Neural cell (in vitro differentiated cells): ENCODE data around the gene RUBCN.

Experiments used
- EP300 ChIP-seq: fragments of 450-650 bp; conservative IDR thresholded peaks from 2 replicates; pipeline ENCODE4 v1.6.1; 2014; ENCODE audit warnings: antibody characterized with exemption, mild to moderate bottlenecking, moderate library complexity; ENCODE audit not compliant: poor library complexity, severe bottlenecking
- EZH2 ChIP-seq: fragments of 200-600, 300-800 bp; shearing (Covaris generic), sonication (generic); IDR thresholded peaks from 2 replicates; pipeline ENCODE4 v1.6.1; 2014; ENCODE audit warnings: antibody characterized with exemption, low read length, borderline replicate concordance, mild to moderate bottlenecking; ENCODE audit not compliant: insufficient read depth, poor library complexity, severe bottlenecking
- POLR2AphosphoS5 ChIP-seq: IDR thresholded peaks from 2 replicates; pipeline ENCODE4 v1.6.1; 2012
- RAD21 ChIP-seq: fragments of 450-650 bp; conservative IDR thresholded peaks from 2 replicates; pipeline ENCODE4 v1.6.1; 2014; ENCODE audit warnings: antibody characterized with exemption, mild to moderate bottlenecking, moderate library complexity
- SMC3 ChIP-seq: fragments of 450-650 bp; conservative IDR thresholded peaks from 2 replicates; pipeline ENCODE4 v1.6.1; 2014; ENCODE audit warnings: antibody characterized with exemption, mild to moderate bottlenecking, moderate library complexity; ENCODE audit not compliant: poor library complexity
- TAF1 ChIP-seq: IDR thresholded peaks from 2 replicates; pipeline ENCODE4 v1.6.1; 2012; ENCODE audit warnings: low read depth
- TF ChIP-seq, protein P1 (sequence below): fragments of 450-650 bp; IDR thresholded peaks from 2 replicates; pipeline ENCODE4 v1.5.1; 2014; ENCODE audit warnings: antibody characterized with exemption, mild to moderate bottlenecking, moderate library complexity; ENCODE audit not compliant: poor library complexity, severe bottlenecking
- TF ChIP-seq, protein P2 (sequence below): IDR thresholded peaks from 2 replicates; pipeline ENCODE4 v1.6.1; 2012; ENCODE audit warnings: borderline replicate concordance

DNA sequence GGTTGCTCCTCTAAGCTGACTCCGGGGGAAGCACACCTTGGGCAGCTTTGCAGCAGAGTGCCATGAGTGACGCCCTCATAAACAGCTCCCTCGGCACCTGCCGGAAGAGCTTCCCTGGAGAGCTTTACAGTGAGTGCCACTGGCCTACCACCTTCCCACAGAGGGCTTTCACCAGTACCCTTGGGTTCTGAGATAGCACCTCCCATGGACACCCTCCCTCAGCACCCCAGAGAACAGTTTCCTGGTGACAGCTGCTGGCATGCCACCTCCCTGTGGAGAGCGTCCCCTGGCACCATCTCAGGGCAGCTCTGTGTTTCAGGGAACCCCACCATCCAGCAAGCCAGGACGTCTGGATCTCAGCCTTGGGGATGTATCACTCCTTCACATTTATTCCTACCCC, 49.1 kb downstream of the RUBCN start:
- TF ChIP-seq, protein P1, sequence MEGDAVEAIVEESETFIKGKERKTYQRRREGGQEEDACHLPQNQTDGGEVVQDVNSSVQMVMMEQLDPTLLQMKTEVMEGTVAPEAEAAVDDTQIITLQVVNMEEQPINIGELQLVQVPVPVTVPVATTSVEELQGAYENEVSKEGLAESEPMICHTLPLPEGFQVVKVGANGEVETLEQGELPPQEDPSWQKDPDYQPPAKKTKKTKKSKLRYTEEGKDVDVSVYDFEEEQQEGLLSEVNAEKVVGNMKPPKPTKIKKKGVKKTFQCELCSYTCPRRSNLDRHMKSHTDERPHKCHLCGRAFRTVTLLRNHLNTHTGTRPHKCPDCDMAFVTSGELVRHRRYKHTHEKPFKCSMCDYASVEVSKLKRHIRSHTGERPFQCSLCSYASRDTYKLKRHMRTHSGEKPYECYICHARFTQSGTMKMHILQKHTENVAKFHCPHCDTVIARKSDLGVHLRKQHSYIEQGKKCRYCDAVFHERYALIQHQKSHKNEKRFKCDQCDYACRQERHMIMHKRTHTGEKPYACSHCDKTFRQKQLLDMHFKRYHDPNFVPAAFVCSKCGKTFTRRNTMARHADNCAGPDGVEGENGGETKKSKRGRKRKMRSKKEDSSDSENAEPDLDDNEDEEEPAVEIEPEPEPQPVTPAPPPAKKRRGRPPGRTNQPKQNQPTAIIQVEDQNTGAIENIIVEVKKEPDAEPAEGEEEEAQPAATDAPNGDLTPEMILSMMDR = no peak
- TF ChIP-seq POLR2AphosphoS5 = no peak
- no peak for TF ChIP-seq EZH2
- TF ChIP-seq, protein P2, sequence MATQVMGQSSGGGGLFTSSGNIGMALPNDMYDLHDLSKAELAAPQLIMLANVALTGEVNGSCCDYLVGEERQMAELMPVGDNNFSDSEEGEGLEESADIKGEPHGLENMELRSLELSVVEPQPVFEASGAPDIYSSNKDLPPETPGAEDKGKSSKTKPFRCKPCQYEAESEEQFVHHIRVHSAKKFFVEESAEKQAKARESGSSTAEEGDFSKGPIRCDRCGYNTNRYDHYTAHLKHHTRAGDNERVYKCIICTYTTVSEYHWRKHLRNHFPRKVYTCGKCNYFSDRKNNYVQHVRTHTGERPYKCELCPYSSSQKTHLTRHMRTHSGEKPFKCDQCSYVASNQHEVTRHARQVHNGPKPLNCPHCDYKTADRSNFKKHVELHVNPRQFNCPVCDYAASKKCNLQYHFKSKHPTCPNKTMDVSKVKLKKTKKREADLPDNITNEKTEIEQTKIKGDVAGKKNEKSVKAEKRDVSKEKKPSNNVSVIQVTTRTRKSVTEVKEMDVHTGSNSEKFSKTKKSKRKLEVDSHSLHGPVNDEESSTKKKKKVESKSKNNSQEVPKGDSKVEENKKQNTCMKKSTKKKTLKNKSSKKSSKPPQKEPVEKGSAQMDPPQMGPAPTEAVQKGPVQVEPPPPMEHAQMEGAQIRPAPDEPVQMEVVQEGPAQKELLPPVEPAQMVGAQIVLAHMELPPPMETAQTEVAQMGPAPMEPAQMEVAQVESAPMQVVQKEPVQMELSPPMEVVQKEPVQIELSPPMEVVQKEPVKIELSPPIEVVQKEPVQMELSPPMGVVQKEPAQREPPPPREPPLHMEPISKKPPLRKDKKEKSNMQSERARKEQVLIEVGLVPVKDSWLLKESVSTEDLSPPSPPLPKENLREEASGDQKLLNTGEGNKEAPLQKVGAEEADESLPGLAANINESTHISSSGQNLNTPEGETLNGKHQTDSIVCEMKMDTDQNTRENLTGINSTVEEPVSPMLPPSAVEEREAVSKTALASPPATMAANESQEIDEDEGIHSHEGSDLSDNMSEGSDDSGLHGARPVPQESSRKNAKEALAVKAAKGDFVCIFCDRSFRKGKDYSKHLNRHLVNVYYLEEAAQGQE = no peak
- no peak for TF ChIP-seq RAD21
- TF ChIP-seq EP300 = no peak
- TF ChIP-seq TAF1 = no peak
- TF ChIP-seq SMC3 = no peak
